Measurements from ENCODE around the gene PPIP5K2.
"Not testable (repeated sequence)": the region's sequence is repeated elsewhere in the genome, so short reads cannot be mapped to it uniquely, and the experiment has no call there.

Gene PPIP5K2

GRCh38 chr5:103210952-103211351 lies 90.9 kb downstream of the PPIP5K2 start:
- DNase-seq, result no peak

DNA sequence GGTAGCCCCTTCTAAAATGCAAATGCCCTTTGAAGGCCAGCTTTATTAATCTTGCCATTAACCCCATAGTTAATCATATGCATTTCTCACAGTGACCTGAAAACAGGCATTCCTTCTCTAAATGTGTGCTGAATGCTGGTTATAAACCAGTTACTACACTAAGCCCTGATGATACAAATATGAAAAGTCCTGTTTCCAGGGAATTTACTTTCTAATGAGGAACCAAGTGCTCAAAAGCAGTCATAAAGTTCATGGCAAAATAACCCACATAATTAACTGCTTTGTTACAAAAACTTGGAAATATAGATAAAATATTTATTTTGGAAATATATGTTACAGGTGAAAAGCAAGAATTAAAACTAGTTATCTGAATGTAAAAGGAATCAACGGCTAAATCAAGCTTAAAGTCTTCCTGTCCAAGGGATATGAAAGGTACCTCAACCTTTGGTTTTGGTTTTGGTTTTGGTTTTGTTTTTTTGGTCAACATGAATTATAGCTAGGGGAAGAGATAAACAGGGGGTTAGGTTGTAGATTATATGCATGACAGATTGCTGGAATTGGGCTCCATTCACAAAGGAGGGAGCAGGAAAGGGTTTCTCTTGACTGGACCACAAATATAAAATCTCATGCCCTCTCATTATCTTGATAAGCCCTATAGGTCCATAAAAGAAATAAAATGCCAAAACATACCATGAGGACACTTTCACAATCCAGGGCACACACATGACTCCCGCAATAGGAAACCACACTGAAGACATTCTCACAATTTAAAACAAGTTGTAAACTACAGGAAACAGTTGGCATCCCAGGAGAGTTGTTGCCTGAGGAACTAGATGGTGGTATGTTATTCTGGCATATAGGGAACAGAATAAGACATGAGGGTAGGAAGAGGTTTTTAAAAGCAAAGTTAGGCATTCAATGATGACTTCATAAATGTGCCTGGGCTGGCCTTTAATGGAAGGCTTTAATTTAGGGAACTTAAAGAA lies 91.8 kb downstream of the PPIP5K2 start:
- DNase-seq, result no peak

DNA sequence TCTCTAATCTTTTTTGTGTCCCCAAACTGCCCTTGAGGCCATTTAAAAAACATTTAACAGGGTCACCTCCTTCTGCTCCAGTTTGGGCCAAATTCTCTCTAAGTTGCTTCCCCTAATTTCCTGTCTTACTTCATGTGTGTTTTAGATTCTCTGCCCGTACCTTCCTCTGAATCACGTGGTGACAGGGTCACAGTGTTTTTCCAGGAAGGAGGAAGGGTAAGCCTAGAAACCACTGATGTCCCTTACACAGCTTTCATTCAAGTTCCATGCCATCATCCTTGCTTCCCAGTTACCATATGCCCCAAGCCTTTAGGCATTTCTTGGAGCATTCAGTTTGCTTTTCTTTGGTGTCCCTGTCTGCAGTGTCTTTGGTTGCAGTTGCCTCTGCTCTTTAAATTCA lies 96.0 kb downstream of the PPIP5K2 start:
- DNase-seq, result no peak

DNA sequence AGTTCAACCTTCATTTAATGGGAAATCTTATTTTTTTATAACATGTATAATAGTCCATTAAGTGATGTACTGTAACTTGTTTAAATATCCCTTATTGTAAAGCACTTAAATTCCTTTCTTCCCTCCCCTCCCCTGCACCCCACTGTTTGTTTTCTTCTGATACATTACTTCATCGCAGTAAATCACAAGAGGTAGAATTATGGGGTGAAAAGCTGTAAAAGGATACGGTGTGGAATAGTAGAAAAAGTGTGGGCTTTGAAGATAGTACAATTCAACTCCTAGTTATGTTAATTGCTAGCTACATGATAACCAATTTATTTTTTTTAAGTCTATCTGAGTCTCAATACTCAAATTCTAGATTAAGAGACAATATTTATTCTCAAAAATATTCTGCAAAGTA lies 96.6 kb downstream of the PPIP5K2 start:
- no peak for DNase-seq

- DNase-seq, result no peak
These were observed 97.0 kb downstream of the PPIP5K2 start for GRCh38 chr5:103217101-103217500.

DNA sequence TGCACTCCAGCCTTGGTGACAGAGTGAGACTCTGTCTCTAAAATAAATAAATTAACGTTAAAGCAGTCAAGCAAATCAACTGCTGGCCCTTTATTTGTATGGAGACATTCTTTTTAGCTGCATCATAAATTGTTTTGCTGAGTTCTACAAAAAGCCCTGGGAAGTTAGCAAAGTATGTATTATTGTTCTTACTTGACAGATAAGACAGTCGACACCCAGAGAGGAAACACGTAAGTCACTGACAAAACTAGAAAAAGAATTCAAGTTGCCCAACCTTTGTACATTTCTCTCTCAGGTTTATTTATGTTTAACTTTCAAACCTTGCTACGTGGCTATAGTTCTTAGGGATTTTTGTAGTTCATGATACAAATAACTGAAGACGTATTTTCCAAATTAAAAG lies 98.1 kb downstream of the PPIP5K2 start:
- DNase-seq, result no peak

DNA sequence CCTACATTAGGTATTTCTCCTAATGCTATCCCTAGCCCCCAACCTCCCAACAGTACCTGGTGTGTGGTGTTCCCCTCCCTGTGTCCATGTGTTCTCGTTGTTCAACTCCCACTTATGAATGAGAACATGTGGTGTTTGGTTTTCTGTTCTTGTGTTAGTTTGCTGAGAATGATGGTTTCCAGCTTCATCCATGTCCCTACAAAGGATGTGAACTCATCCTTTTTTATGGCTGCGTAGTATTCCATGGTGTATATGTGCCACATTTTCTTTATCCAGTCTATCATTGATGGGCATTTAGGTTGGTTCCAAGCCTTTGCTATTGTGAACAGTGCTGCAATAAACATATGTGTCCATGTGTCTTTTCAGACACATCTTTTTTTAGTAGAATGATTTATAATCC lies 99.0 kb downstream of the PPIP5K2 start:
- not testable (repeated sequence) for DNase-seq

DNA sequence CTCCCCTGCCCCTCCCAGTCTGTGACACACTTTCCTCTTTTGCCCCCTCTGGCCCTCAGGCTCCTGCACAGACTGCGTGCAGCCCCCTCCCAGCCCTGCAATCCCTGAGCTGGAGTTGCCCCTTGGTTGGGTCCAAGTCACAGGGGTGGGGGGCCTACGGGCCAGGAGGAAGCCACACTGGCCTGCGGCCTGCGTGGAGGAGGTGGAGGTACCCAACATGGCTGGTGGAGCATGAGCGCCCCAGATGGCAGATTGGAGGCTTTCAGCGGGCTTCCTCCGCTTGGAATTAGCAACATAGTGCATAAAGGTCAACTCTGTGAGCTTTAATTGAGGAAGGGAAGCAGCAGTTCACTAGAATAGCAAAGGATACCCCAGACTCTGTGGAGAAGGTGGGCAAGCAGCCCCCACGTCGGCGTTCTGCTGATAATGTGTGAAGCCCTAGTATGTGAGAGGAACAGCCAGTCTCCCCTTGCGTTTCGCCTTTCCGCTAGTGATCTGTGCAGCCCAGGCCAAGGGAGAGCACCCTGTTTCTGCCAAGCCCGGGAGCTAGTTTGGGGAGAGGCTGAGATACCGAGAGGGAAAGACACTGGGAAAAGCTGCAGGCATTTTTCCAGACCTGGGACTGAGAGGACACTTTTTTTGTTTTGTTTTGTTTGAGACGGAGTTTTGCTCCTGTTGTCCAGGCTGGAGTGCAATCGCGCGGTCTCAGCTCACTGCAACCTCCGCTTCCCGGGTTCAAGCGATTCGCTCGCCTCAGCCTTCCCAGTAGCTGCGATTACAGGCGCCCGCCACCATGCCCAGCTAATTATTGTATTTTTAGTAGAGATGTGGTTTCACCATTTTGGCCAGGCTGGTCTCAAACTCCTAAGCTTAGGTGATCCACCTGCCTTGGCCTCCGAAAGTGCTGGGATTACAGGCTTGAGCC lies 103.2 kb downstream of the PPIP5K2 start:
- no peak for DNase-seq

GRCh38 chr5:103224118-103224893 lies 104.2 kb downstream of the PPIP5K2 start:
- DNase-seq, result peak; percentile 6

- DNase-seq, result no peak
These were observed 104.8 kb downstream of the PPIP5K2 start for GRCh38 chr5:103224894-103225246.

DNA sequence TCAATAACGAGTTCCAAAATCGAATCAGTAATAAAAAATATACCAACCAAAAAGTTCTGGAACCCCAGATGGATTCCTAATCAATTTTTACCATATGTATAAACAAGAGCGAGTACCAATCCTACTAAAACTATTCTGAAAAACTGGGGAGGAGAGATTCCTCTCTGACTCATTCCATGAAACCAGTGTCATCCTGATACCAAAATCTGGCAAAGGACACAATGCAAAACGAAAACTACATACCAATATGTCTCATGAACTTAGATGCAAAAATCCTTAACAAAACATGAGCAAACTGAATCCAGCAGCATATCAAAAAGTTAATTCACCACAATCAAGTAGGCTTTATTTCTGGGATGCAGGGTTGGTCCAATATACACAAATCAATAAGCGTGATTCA lies 108.0 kb downstream of the PPIP5K2 start:
- DNase-seq, result no peak

- DNase-seq, result no peak
These were observed 108.5 kb downstream of the PPIP5K2 start for GRCh38 chr5:103228588-103228987.

GRCh38 chr5:103232393-103232999 lies 112.4 kb downstream of the PPIP5K2 start:
- DNase-seq, result no peak

DNA sequence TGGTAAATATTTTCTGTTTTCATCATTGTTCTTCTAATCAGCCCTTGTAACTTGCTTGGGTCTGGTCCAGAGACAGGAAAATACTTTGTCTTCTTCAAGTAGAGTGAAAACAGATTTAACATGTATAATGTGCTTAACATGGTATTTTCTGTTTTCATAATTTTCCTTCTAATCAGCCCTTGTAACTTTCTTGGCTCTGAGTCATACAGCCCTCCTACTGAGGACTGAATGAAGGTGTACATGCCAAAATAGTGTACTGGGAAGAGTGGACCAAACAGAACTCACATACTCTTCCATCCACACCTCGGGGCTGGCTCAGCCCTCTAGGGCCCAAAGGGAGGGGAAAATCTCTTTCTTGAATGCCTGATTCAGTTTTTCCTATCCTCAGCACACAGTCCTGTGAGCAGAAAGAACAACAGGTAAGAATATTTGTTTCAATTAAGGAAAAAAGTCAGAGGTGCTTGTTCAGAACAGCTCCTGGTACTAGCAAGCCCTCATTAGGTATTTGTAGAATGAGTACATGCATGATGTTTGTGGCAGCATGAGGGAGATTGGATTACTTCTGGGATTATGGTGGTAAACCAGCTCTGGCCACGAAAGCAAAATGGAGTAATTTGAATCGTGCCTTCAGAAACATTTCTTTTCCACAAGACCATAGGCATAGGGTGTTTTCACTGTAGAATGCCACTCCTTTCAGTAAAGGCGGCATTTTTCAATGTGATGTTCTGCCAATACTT lies 114.3 kb downstream of the PPIP5K2 start:
- DNase-seq, result no peak

DNA sequence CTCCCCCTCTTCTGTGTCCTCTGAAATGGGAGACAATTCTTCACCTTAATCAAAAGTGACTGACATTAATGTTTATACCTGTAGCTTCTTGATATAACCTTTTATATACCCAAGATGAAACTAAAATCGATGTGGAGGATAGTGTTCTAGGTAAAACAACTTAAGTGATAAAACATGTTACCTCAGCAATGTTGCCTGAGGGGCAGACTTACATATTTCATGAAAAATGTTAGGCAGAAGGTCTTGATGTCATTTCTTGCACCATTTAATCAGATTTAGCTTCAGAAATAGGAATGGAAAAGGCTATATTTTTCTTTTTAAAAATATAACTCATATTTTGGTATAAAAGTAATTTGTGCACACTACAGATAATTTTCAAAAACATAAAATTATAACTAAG lies 115.8 kb downstream of the PPIP5K2 start:
- DNase-seq, result no peak

GRCh38 chr5:103237778-103238177 lies 117.7 kb downstream of the PPIP5K2 start:
- no peak for DNase-seq

DNA sequence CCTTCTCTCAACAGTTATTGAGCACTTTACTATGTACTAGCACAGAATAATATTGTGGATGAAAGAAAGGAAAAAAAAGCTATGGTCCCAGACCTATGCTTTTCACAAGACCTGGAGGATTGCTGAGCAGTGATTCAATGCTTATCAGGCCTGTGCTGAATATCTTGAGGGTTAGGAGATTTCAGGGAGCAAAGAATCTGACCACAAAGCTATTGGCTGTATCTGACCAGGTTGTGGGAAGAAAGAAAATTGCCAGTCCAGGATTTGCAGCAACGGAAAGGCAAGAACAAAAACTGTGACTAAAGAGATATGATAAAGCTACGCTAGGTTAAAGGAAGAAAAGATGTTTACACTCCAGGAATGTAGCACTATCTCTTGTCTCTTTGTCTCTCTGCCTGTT lies 123.6 kb downstream of the PPIP5K2 start:
- no peak for DNase-seq

- no peak for DNase-seq
These were observed 124.3 kb downstream of the PPIP5K2 start for GRCh38 chr5:103244398-103244797.

DNA sequence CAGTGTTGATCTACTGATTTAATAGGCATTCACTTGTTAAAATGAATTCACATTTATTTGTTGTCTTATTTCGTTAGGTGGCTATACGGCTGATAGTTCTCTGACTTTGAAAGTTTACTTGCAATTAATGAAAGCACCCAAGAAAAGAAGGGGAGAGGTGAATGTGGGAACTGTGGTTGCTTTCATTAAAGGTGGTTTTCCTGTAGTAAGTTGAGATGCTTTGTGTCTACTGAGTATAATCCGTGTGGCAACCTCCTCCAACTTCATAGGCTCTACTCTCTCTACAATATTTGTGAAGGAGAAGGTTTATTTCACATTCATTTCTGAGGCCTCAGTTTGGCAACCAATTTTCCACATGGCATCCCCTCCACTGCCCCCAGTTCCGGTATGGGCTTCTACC lies 125.7 kb downstream of the PPIP5K2 start:
- DNase-seq, result no peak

DNA sequence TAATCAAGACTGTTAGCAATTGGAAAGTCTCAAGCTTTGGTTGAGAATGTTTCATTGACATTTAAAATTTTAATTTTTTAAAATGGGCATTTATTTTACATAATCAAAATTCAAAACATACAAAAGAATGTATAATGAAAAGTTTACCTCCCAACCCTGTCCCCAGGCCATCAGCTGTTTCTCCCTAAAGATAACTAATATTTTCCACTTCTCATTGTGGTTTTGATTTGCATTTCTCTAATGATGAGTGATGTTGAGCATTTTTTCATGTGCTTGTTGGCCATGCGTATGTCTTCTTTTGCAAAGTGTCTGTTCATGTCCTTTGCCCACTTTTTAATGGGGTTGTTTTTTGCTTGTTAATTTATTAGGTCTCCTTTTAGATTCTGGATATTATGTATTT lies 127.0 kb downstream of the PPIP5K2 start:
- DNase-seq, result no peak

DNA sequence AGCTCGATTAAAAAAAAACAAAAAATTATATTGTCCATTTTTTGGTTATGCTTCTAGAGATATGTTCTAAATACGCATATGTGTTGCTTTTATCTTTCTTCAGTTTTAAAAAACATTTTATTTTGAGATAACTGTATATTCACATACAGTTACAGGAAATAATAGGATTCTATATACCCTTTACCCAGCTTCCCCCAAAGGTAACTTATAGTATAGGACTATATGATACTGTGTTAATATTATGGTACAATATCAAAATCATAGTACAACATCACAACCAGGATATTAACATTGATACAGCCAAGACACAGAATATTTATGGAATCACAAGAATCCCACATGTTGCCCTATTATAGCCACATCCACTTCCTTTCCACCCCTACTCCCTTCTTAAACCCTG lies 129.0 kb downstream of the PPIP5K2 start:
- DNase-seq, result no peak

- DNase-seq, result no peak
These were observed 134.8 kb downstream of the PPIP5K2 start for GRCh38 chr5:103254921-103255320.
